Nephron (organoid): ENCODE measurements around the gene SPEM3.

Source experiments
- H3K27ac Mint-ChIP-seq, 3 experiments: 2 replicates each; pipeline ENCODE4 v1.8.0; 2020; ENCODE audit warnings: mixed read lengths in 3 of 3, mild to moderate bottlenecking in 2 of 3, moderate library complexity in 1 of 3
- H3K27me3 Mint-ChIP-seq: 2 replicates; pipeline ENCODE4 v1.8.0; 2021; ENCODE audit warnings: low read depth, mild to moderate bottlenecking, moderate library complexity, mixed read lengths
- H3K36me3 Mint-ChIP-seq: 2 replicates; pipeline ENCODE4 v1.8.0; 2020; ENCODE audit warnings: low read depth, mixed read lengths
- H3K4me1 Mint-ChIP-seq: 2 replicates; pipeline ENCODE4 v1.8.0; 2020; ENCODE audit warnings: mixed read lengths
- H3K4me3 Mint-ChIP-seq, 3 experiments: 2 replicates each; pipeline ENCODE4 v1.8.0; 2020; ENCODE audit warnings: mild to moderate bottlenecking in 3 of 3, mixed read lengths in 3 of 3, moderate library complexity in 2 of 3
- H3K9me3 Mint-ChIP-seq: 2 replicates; pipeline ENCODE4 v1.8.0; 2020; ENCODE audit warnings: mixed read lengths
- TF ChIP-seq, protein P1 (sequence below), 3 experiments: fragments of 200-600 bp; sonication (generic); IDR thresholded peaks; one replicate each; pipeline ENCODE4 v1.5.0; 2021; ENCODE audit warnings: antibody characterized with exemption in 3 of 3; ENCODE audit not compliant: unreplicated experiment in 3 of 3

The SPEM3 gene

DNA sequence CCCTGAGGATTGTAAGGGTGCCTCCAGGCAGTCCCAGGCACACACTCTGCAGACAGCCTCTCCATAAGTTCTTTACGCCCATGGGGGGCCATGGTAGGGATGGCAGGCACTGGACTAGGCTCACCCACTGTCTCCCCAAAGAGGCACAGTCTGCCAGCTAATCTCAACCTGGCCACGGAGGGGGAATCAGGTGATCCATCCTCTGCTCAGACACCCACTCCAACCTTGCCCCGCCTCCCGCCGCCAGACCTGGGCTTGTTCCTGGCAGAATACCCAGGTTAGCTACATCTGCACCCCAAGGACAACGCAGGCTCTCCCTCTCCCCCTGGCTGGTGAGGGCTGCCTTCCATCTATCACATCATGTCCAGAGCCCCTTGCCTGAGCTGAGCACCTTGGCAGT is 19.8 kb upstream of the SPEM3 start:
- Mint-ChIP-seq H3K27ac (no peak overlapping the region), H3K27me3 (peaks cover 6% of the 10 kb centered on the region), H3K36me3 (peaks cover 28% of the 10 kb centered on the region), H3K4me1 (peaks cover 14% of the 10 kb centered on the region), H3K4me3 (peak overlapping the region; percentile 26 to 78 (median 52)), H3K9me3 (no peaks in the 10 kb centered on the region)
- TF ChIP-seq, protein P1, sequence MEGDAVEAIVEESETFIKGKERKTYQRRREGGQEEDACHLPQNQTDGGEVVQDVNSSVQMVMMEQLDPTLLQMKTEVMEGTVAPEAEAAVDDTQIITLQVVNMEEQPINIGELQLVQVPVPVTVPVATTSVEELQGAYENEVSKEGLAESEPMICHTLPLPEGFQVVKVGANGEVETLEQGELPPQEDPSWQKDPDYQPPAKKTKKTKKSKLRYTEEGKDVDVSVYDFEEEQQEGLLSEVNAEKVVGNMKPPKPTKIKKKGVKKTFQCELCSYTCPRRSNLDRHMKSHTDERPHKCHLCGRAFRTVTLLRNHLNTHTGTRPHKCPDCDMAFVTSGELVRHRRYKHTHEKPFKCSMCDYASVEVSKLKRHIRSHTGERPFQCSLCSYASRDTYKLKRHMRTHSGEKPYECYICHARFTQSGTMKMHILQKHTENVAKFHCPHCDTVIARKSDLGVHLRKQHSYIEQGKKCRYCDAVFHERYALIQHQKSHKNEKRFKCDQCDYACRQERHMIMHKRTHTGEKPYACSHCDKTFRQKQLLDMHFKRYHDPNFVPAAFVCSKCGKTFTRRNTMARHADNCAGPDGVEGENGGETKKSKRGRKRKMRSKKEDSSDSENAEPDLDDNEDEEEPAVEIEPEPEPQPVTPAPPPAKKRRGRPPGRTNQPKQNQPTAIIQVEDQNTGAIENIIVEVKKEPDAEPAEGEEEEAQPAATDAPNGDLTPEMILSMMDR (IDR thresholded peaks at IDR 0.05; ENCODE audit: unreplicated experiment in 3 of 3) = no peak

DNA sequence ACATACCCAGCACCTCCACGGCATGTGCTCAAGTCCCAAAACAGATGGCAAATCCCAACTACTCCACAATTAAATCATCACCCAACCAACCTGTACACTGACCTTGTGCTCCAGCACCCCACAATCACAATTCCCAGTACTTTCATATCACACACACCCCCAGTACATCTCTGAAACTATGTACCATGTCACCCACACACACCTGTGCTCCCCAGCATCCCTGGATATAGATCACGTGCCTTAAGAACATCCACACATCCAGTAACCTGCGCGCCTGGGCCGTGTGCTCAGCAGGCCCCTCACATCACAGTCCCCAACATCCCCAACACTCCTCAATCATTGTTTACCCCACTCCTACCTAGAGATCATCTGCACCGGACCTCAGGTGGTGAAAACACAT is 18.9 kb upstream of the SPEM3 start:
- Mint-ChIP-seq H3K27ac (no peak overlapping the region), H3K27me3 (peaks cover 6% of the 10 kb centered on the region), H3K9me3 (no peaks in the 10 kb centered on the region), H3K36me3 (peaks cover 28% of the 10 kb centered on the region), H3K4me1 (peaks cover 14% of the 10 kb centered on the region), H3K4me3 (peak overlapping the region; percentile 26 to 78 (median 52))
- TF ChIP-seq, protein P1 (IDR thresholded peaks at IDR 0.05; ENCODE audit: unreplicated experiment in 3 of 3) = no peak

DNA sequence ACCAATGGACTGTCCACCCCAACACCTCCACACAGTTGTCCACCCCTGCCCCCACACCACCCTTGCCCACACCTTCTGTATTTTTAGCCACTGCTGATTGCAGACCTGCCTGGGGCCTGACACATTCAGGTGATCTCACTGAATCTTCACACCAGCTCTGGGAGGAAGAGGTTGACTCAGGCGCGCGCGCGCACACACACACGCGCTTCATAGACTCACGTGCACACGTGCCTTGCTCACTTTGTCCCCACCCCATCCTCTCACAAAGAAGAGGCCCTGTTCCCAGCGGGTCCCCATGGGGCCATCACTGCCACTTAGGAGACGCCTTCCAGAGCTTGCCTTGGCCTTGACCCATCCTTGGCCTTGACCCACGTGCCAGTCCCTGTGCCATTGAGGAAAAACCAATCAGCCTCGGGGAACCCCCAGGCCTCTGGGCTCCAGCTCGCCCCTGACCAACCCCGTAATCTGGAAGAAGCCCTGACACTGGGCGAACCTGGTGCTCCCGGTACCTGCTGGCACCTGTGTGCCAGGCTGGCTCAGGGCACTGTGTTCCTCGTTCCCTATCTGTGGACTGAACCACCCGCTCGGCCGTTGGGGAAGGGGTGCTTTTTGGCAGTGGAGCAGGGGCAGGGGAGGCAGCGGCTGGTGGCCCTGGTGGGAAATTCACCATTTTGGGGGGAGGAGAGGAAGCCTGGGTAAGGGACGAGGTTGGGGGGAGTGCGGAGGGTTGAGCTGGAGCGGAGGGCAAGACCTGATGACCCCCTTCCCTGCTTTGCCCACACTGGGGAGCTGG is 17.8 kb upstream of the SPEM3 start:
- no peak overlapping the region for H3K27ac Mint-ChIP-seq
- TF ChIP-seq, protein P1 (IDR thresholded peaks at IDR 0.05; ENCODE audit: unreplicated experiment in 3 of 3) = no peak
- no peak overlapping the region for H3K4me3 Mint-ChIP-seq
- H3K4me1 Mint-ChIP-seq = peaks cover 11% of the 10 kb centered on the region
- H3K27me3 Mint-ChIP-seq = peaks cover 6% of the 10 kb centered on the region
- H3K9me3 Mint-ChIP-seq = no peaks in the 10 kb centered on the region
- H3K36me3 Mint-ChIP-seq = peaks cover 32% of the 10 kb centered on the region

DNA sequence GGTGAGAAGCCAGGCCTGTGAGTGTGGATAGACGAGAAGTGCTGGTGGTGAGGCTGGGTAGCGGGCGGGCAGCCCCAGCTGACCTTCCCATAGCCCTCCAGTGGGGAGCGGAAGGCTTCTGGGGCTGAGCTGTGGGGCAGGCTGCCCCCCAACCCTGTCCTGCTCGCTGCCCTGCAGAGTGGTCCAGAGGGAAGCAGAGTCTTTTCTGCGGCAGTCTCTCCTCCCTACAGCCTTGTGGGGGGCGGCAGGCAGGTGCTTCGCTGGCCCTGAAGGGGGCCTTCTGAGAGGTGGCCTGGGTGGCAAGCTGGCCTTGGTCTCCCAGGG is 17.3 kb upstream of the SPEM3 start:
- Mint-ChIP-seq H3K36me3 (peaks cover 35% of the 10 kb centered on the region), H3K4me1 (peaks cover 6% of the 10 kb centered on the region), H3K27ac (no peak overlapping the region), H3K27me3 (peaks cover under 1% of the 10 kb centered on the region), H3K9me3 (no peaks in the 10 kb centered on the region), H3K4me3 (no peak overlapping the region)
- TF ChIP-seq, protein P1 (IDR thresholded peaks at IDR 0.05; ENCODE audit: unreplicated experiment in 3 of 3) = no peak

DNA sequence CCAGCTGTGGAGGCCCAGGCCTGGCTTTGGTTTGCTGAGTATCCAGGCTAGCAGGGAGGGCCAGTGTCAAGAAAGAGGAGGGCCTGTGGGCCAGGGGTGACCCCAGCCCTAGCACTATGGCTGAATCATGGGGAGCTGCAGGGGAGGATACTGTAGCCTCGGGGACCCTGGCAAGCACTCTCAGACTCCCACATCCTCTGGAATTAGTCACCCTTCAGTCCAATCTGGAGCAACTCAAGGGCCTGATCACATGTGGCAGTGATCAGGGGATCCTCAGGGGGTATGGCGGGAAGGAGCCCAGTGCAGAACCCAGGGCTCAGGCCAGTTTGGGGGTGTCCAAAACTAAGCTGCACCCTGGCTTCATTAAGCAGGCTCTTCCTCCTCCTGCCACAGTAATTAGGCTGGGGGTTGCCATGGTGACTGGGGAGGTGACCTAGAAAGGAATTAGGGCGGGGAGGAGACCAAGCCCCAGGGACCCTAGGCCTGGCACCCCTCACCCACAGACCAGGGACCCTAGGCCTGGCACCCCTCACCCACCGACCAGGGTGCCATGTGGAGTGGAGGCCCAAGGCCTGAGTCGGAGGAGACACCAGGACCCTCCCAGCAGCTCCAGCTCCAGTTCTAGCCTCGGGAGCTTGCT is 15.2 kb upstream of the SPEM3 start:
- no peaks in the 10 kb centered on the region for H3K9me3 Mint-ChIP-seq
- peaks cover 38% of the 10 kb centered on the region for H3K36me3 Mint-ChIP-seq
- peaks cover 6% of the 10 kb centered on the region for H3K4me1 Mint-ChIP-seq
- TF ChIP-seq, protein P1 (IDR thresholded peaks at IDR 0.05; ENCODE audit: unreplicated experiment in 3 of 3) = no peak
- H3K27me3 Mint-ChIP-seq = no peaks in the 10 kb centered on the region
- no peak overlapping the region for H3K4me3 Mint-ChIP-seq
- H3K27ac Mint-ChIP-seq = peak overlapping the region in 1 of 3 experiments; percentile 23

DNA sequence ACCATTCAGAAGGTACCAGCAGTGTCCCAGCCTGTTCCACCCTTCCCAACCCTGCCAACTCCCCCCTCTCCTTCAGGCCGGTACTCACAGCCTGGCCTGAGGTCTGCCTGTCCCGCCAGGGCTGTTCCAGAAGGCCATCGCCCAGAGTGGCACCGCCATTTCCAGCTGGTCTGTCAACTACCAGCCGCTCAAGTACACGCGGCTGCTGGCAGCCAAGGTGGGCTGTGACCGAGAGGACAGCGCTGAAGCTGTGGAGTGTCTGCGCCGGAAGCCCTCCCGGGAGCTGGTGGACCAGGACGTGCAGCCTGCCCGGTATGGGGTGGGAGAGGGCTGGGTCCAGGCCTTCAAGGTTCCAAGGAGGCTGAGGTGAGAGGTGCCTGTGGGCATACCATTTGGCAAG is 13.8 kb upstream of the SPEM3 start:
- H3K27ac Mint-ChIP-seq = no peak overlapping the region
- H3K36me3 Mint-ChIP-seq = peaks cover 29% of the 10 kb centered on the region
- H3K4me1 Mint-ChIP-seq = no peaks in the 10 kb centered on the region
- TF ChIP-seq, protein P1 (IDR thresholded peaks at IDR 0.05; ENCODE audit: unreplicated experiment in 3 of 3) = no peak
- no peaks in the 10 kb centered on the region for H3K9me3 Mint-ChIP-seq
- no peaks in the 10 kb centered on the region for H3K27me3 Mint-ChIP-seq
- H3K4me3 Mint-ChIP-seq = no peak overlapping the region
